T follicular helper cell (primary cell): ENCODE data around the gene CLEC16A.

Experiments used
- DNase-seq: peaks from one replicate; pipeline ENCODE4 v3.0.0-alpha.2; 2020; ENCODE audit warnings: low read depth

Gene CLEC16A

DNA sequence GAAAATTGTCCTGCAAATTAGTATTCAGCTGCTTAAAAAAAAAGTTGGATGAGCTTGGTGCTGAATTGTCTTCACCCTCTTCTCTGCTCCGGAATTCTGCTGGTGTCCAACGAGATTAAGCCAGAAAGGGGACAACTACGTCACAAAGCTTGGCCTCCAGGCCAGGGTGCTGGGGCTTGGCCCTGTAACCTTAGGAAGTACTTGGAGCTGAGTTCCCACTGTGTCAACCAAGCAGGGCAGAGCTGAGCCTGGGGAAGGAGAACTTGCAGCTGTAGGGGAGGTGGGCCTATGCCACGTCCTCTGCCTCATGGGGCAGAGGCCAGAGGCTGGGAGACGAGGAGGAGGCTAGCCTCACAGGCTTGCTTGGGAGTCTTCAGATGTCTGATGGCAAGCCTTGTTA lies 71.2 kb downstream of the CLEC16A start:
- no peak for DNase-seq

DNA sequence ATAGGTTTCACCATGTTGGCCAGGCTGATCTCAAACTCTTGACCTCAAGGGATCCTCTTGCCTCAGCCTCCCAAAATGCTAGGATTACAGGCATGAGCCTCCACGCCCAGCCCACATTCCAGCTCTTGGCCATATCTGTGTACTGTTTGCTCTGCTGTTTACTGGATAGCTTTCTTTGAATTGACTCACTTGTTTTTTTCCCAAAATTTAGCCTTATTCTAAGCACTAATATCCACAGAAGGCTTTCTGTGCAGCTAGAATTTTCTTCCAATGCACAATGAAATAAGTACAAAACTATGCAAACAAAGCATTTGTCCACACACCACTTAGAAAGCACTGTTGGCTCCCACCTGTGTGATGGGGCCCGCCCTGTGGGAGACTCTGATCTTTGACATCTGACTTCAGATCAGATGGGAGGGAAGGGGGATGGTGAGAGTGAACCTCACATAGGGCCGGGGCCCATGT lies 72.2 kb downstream of the CLEC16A start:
- no peak for DNase-seq

DNA sequence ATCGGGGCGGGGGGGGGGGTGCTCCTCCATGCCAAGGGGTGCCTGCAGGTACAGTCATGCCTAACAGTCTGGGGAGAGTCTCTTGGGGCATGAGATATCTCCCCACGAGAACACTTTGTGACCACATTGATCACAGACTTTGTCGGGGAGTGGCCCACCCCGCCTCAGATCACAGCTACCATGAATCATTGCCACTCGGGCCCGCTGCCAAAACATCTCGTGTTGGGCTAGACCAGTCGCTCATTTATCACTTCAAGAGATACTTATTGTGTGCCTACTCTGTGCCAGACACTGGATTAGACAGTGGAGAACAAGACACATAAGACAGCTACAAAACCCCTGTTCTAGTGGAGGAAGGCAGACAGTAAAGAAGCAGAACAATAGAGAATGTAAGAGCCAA lies 72.6 kb downstream of the CLEC16A start:
- no peak for DNase-seq

DNA sequence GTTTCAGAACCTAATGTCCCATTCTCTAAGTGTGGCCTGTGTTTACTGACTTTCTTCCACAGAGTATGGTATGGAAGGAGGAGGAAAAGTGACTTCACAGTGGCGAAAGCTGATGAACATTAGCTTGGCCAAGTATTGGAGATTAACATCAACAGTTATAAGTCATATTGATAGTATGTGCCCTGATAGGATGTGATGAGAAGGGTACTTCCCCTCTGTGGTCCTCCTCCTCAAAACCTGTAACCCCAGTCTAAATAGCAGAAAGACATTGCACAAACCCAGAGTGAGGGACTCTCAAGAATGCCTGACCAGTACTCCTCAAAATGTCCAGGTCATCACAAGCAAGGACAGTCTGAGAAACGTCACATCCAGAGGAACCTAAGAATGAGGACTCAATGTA lies 73.1 kb downstream of the CLEC16A start:
- no peak for DNase-seq

DNA sequence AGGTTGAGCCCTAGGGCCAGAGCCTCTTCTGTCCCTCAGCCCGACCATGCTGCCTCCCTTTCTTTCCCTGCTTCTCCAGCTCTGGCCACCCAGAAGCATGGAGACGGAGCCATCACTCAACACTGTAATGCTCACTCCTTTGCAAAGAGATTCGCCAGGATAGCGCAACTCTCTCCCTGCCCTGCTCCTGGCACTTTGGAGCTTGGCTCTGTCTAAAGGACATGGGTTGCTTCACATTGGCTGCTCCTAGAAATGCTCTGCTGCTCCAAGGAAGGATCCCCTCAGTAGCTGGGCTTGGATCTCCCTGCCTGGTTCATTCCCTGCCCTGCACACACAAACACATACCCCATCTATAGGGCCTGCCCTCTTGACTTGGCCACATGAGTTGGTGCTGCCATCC lies 76.0 kb downstream of the CLEC16A start:
- DNase-seq = no peak

DNA sequence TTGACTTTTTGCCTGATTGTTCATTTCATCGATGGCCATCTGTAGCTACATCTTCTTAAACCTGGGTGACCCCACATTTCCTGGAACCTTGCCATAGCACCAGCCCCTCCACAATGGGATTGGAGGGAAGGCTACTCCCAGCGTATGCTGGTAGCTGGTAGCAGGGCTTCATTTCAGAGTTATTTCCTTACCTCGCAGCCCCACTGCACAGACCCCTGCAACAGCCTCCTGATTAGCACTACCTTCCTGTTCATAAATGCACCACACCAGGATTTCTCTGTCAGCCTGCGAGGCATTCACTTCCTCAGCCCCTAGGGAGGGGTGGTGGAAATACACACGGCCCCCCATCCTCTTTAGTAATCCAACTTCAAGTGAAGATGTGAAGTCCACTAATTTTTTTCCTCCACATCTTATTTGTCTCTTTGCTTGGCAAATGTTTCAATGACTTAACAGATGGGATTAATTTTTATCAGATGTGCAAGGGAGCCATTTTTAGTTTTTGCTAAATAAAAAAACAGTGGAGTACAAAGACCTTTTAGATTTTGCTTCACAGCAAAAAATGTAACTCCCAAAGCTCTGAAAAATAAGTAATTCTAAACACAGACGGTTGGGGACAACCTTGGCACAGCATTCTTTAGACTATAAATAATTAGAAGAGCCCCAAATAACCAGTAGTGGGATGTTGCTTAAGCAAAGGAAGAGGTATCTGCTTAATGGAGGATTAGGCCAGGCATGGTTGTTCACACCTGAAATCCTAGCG lies 76.6 kb downstream of the CLEC16A start:
- no peak for DNase-seq

DNA sequence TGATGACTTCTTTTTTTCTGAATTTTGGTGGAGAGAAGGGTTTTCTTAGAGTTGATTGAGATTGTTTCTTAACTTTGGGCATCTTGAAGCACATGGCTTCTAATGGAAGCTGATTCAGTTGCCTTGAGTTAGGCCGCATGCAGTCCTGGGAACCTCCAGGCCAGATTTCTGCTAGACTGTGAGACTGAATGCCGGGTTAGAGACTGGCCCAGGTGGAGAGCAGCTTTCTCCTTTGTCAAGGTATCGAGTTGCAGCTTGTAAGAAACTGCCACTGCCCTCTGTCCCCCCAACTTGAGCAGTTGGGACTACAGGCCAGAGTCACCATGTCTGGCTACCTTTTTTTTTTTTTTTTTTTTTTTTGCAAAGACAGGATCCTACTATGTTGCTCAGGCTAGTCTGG lies 77.6 kb downstream of the CLEC16A start:
- no peak for DNase-seq

DNA sequence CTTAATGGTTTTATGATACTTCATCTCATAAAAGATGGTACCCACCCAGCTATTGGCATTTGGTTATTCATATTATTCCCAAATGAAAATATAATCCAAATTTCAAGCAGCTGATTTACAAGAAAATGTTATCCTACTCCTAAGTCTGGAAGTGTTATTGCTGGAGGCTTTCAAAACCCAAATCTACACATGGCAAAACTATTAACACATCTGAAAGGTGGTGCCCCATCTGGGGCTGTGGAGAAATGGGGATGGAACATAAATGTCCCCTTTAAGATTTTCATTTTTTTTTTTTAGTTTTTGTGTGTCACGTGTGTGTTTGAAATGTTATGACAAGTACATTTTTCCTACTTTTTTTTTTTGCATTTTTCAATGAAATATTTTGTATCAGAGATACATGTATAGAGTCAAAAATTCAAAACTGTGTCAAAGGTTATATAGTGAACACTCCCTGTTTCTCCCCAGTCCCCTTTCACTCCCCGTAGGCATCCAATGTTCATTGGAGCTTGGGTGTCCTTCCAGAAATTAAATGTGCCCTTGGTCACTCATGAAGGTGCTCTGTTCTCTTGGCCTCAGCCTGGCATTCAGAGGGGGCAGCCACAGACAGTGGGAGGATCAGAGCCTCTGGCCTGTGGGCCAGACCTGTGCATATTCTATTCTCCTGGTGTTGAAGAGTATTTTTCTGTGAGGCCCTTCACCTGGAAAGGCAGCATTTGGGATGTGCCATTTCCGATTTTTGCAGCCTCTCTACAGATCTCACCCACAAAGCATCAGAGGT lies 79.1 kb downstream of the CLEC16A start:
- no peak for DNase-seq

DNA sequence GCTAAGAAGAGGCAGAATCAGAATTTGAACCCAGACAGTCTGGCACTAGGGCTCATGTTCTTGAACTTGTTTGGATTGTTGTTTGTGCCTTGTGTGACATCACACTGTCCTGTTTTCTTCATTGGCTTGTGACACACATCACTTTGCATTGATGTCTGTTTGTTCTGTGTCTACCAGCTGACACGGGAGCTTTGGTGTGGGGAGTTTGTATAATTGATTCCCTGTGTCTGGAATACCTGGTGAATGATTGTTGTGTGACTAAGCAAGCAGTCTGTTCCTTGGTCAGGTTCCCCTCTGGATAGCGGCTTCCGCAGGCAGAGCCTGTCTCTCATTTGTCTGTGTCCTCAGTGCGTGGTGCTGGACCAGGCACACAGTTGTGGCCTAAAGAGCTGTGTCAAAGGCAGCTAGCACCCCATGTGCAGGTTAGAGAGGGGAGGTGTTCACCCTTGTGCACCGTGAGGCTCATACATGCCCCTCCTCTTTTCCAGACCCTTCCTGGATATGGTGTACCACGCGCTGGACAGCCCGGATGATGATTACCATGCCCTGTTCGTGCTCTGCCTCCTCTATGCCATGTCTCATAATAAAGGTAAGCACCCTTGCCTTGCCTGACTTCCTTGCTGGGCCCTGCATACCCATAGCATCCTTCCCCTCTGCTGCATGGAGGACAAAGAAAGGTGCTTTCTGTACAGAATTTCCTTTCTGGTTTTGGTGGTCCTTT lies 80.1 kb downstream of the CLEC16A start:
- DNase-seq = no peak

DNA sequence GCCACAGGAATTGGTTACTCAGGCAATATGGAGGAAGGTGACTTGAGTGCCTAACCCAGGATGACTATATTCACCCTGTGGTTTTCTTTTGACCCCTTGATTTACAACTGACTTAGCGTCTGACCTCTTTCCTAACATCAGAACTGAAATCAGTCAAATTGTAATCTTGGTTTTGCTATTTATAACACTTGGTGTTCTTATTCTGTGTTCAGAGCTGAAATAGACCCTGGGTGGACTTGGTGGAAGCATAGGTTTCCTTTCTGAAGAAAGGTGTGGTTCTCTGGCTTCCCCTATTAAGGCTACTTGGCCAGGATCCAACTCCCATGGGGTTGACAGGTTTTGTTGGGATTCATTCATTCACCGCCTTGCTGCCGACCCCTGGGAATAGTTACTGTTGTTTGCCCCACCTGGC lies 80.8 kb downstream of the CLEC16A start:
- DNase-seq = no peak

DNA sequence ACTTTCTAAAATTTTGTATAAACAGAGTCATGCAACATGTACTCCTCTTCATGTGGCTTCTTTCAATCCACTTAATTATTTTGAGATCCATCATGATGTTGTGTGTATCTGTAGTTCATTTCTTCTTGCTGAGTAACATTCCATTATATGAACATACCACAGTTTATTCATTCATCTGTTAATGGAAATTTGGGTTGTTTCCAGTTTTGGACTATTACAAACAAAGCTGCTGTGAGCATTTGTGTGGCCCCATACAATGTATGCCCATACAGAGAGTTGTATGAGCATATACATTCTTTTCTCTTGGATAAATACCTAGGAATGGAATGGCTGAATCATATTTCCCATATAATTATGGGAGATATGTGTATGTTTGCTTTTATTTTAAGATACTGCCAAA lies 85.6 kb downstream of the CLEC16A start:
- DNase-seq = no peak

DNA sequence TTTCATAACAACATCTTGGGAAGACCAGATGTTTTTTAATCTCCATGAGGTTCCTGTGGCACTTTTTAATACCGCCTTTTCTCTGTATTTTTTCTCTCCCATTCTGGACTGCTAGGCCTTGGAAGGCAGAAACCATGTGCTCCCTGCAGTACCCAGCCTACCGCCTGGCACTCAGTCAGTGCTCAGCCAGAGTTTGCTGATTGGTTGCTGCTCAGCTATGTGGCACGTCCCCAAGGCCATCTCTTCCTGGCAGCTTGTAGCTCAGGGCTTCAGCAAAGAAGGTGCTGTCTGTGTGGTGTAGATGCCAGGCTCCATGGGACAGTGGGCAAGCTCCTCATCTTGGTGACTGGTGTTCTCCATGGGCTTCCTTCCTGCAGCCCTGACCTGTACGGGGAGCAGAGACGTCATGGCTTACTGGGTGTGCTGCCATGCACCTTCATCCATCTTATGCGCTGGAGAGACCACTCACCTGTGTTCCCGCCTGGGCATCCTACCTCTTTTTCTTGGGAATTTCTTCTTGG lies 86.7 kb downstream of the CLEC16A start:
- no peak for DNase-seq

DNA sequence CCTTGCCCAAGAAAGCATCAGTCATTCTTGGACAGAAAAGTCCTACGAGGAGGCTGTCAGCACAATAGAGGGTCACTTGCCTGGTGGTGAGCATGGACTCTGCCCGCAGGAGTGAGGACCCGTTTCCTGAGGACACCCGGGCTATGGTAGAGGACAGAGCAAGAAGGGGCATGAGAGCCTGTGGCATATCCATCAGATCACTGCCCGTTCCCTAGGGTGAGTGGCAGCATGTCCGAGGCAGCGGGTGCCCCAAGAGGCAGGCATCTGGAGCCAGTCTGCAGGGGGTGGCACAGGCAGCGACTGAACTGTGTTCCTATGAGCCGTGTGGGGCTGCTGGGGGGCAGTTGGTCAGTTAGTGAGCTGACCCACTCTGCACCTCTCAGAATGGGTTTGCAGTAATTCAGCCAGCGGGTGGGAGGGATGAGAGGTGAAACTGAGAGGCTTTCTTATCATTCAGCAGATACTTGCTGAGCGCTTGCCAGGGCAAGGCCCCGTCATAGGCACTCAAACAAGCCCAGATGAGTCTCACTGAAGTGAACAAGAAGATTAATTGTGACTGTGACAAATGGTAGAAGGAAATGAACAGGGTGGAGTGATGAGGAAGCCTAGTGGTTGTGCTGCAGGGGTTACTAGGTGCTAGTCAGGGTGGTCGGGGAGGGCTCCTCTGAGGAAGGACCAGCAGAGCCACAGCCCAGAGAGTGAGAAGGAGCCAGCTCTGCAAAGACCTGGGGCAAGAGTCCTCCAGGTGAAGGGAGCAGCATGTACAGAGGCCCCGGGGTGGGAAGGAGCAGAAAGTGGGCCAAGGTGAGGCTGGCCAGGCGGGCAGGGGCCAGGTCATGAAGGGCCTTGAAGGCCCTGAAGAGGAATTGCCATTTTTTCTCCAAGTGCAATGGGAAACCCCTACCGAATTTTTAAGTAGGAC lies 87.9 kb downstream of the CLEC16A start:
- no peak for DNase-seq

DNA sequence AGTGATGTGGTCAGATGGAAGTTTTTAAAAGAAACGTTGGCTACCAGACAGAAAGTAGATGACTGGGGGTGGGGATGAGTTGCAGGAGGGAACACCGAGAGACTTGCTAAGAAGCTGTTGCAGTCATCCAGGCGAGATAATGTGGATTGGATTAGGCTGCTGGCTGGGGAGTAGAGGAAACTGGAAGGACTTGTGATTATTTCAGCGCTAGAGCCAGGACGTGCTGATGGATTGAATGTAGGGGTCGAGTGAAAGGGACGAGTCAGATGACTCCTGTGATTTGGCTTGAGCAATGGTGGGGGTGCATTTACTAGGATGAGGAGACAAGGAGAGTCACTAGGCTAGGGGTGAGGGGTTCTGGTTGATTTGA lies 88.5 kb downstream of the CLEC16A start:
- no peak for DNase-seq

DNA sequence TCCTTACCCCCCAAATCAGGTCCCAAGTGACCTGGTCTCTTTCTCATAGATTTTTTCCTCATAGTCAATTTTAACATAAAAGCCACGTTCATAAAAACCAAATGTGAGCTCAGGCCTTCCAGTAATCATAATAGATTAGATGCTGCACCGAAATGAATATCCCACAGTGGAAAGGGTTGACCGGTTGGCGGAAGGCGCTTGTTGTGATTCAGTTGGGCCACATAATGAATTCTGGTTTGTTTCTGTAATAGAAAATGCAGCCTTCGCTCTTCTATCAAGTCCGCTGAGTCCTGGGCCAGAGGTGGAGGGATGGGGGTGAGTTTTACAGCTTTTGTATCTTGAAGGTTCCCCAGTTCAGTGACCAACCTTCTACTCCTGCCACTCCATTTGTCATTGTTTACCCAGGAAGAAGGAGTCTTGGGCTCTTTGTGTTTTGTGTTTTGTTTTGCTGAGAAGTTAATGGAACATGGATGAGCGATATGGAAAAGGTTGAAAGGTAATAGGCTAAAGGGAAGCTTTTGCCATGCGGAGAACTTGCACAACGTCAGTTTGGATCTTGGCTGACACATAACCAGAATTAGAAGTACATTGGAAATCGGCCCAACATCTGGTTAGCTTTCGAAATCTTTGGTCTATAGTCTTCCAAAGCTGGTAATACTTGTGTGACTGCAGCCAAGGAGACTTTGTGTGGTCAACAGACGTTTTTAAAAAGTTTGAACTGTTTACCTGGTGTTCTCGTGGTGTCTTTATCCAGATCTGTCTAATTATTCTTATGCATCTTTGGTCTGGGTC lies 89.5 kb downstream of the CLEC16A start:
- no peak for DNase-seq

DNA sequence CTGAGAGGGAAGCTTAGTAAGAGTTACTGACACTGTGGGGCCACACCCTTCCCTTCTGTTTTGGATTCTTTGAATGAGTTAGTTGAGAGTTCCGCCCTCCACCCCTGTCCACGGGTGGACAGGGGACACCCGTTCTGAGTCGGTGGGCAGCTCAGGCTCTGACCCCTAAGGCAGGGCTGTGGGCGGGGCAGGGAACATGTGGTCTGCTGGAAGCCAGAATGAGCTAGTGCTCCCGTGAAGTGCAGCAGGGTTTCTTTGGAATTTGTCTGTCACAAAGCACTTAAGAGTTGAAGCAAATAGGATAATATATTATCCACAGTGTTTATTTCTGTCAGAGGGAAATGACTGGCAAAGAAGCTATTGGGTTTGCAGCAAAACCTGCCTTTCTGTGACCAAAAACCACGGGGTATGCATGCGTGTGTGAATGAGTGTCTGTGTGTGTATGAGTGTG lies 90.1 kb downstream of the CLEC16A start:
- DNase-seq = no peak

DNA sequence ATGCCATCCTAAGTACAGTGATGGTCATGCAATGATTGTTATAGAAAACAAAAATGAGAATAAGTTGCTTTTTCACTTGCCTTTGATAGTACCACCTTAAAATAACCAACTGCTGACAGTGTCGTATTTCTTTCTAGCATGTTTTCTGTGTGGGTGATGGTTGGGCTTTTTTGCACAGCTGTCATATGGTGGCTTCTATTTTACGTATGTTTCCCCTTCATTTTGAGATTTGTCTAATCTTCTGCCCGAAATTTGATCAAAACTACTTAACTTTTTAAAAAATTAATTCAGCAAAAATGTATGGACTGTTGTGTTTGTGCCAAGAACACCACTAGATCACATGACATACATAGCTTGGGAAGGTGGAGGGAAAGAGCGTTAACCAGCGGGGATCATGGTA lies 90.7 kb downstream of the CLEC16A start:
- no peak for DNase-seq

DNA sequence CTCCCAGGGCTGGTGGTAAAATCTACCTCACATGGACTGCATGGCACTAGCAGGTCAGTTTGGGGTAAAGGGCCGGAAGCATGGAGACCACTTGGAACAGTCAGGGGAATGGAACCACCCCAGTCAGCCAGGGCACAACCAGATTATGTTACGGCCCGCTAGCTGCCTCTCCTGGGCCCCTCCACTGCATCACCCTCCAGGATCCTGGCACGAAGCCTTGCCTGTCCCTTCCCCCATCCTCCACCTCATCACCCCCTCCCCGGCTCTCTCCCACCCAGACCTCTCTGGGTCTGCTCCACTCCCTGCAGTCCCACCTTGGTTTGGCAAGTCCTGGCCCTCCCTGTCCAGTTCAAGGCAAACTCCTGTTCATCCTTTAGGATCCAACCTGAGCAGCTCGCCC lies 91.7 kb downstream of the CLEC16A start:
- no peak for DNase-seq

DNA sequence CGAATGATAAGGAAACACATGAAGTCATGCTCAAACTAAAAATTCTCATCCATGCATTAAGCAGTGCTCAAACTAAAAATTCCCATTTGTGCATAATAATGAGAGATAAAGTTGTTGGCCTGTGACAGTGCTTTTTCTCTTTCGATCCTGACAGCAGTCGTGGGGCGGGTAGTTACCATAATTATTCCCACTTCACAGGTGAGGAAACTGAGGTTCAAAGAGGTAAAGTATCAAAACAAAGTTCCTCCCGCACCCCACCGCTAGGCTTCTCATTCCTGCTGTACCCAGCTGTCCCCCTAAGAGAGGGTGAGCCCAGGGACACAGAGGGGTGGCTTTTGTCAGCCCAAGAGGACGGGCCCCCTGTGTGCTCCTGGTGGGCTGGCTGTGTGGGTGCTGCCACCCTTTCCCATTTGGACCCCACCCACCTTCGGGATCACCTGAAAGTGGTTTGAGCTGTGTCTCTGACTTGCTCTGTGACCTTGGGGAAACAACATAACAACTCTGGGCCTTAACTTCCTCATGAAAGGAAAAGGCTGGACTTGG lies 92.6 kb downstream of the CLEC16A start:
- no peak for DNase-seq

DNA sequence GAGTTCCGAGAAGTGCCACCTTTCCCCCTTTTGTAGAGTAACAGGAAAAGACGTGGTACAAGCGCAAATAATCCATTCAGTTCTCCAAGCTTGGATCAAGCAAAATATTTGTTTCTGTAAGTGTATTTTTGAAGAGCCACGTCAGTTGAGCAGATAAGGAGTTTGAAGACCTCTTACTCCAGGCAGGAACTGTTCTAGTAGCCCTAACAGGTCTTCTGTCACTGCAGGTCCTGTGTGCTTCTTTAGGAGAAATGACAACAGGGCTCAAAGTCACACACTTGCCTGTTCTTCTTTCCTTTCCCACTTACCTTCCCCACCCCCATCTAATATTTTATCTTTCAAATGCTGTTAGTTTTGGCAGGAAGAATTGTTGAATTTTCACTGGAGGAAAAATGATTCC lies 93.9 kb downstream of the CLEC16A start:
- DNase-seq = no peak
